ENCODE data around the gene DPP6. TPM values are rescaled to one million over a fixed set of nuclear protein-coding genes. Genes with fewer than 3 reads are reported as not detected.

DPP6 gene
- total RNA-seq, 1 donor, result under 0.01 TPM

GRCh38 chr7:154688952-154689351 lies 636.8 kb downstream of the DPP6 start:
- H3K4me3 ChIP-seq (ENCODE audit: low read depth, low read length), result no peak overlapping the region
- DNase-seq (ENCODE audit: low read depth), result no peak
- TF ChIP-seq CTCF (IDR thresholded peaks at IDR 0.05; ENCODE audit: insufficient read depth, low read depth, low read length), result no peak

DNA sequence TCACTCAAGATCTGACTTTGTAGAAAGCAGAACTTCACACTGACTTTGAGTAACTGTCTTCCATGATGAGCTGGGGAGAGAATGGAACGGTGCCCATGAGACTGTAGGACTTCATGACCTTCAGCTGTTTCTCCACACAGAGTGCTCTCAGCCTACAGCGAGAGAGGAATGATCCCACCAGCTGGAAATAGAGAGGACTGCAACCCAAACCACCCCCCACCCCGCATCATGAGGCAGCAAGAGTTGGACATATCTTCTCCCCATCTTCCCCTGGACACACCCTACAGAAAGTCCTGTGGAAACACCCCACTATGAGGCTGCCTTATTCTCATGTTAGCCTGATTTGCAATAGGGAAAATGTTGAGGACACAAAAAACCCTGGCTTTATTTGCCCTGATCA lies 638.2 kb downstream of the DPP6 start:
- DNase-seq (ENCODE audit: low read depth), result no peak
- no peak for TF ChIP-seq CTCF (IDR thresholded peaks at IDR 0.05; ENCODE audit: insufficient read depth, low read depth, low read length)
- H3K4me3 ChIP-seq (ENCODE audit: low read depth, low read length), result no peak overlapping the region

- no peak for TF ChIP-seq CTCF (IDR thresholded peaks at IDR 0.05; ENCODE audit: insufficient read depth, low read depth, low read length)
- DNase-seq (ENCODE audit: low read depth), result no peak
- H3K4me3 ChIP-seq (ENCODE audit: low read depth, low read length), result no peak overlapping the region
Measured at GRCh38 chr7:154693661-154694060, 641.5 kb downstream of the DPP6 start.

DNA sequence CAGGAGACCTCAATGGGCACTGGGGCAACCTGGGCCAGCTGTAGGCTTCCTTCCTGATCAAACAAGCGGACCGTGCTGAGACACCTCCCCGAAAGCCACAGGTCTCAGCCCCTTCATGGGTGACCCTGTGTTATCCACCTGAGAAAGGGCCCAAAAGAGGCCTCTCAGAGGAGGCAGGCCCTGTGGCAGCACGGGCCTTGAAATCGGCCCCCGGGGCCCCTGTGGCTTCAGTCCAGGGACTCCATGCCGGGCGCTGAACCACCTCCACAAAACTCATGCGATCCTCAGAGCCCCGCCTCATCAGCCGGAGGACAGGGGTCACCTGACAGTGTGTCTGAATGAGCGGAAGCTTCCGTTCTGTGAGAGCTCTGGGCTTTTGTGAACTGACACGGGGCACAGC lies 643.6 kb downstream of the DPP6 start:
- H3K4me3 ChIP-seq (ENCODE audit: low read depth, low read length), result no peak overlapping the region
- TF ChIP-seq CTCF (IDR thresholded peaks at IDR 0.05; ENCODE audit: insufficient read depth, low read depth, low read length), result no peak
- DNase-seq (ENCODE audit: low read depth), result no peak

- no peak for DNase-seq (ENCODE audit: low read depth)
- H3K4me3 ChIP-seq (ENCODE audit: low read depth, low read length), result no peak overlapping the region
- no peak for TF ChIP-seq CTCF (IDR thresholded peaks at IDR 0.05; ENCODE audit: insufficient read depth, low read depth, low read length)
Measured at GRCh38 chr7:154696556-154696955, 644.4 kb downstream of the DPP6 start.

DNA sequence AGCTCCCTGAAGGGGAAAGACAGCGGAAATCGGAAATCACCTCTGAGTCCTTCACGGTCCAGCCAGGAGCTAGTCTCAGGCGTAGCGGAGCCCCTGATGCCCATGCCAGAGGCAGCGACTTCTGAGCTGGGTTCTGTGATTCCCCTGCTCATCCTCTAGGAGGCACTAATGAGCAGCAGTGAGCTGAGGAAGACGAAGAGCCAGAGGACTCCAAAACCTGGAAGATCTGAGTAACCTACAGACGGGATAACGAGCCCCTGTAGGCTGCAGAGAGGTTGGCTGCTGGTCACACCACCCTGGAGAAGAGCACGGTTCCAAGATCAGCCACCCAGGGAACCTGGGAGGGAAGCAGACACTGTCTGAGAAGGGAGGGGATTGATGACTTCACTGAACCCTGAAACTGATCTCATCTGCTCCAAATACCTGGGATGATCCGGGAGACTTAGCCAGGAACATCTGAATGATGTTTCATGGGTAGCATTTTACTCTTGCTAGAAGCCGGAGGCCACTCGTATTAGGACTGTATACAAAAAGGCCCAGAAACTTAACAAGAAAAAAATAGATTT lies 646.6 kb downstream of the DPP6 start:
- no peak for DNase-seq (ENCODE audit: low read depth)
- no peak for TF ChIP-seq CTCF (IDR thresholded peaks at IDR 0.05; ENCODE audit: insufficient read depth, low read depth, low read length)
- H3K4me3 ChIP-seq (ENCODE audit: low read depth, low read length), result no peak overlapping the region

- DNase-seq (ENCODE audit: low read depth), result no peak
- H3K4me3 ChIP-seq (ENCODE audit: low read depth, low read length), result no peak overlapping the region
Measured at GRCh38 chr7:154699417-154699816, 647.2 kb downstream of the DPP6 start.

More at GRCh38 chr7:154699417-154699816, 647.2 kb downstream of the DPP6 start:
- no peak for TF ChIP-seq CTCF (IDR thresholded peaks at IDR 0.05; ENCODE audit: insufficient read depth, low read depth, low read length)
